ENCODE results near the gene INPP1.

The INPP1 gene

DNA sequence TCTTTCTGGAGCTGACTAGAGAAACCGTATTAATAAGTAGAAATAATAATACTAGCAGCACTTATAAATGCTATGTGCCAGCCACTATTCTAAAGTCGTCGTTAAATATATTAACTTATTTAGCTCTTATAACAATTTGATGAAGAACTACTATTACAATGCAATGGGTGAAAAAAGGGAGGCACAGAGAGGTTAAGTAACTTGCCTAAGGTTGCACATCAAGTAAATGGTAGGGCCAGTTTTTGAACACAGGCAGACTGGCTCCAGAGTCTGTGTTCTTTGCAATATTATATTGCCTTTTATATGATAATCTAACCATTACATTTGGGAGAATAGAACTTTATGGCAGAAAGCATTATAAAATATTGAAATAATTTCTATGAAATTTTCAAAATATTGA, 17.6 kb downstream of the INPP1 start:
- no peak overlapping the region for H3K27ac ChIP-seq (ENCODE audit: low read length, poor library complexity, severe bottlenecking)
- H2BK120ac ChIP-seq (ENCODE audit: low read depth, low read length), result no peak overlapping the region
- no CpG with 5 or more reads among the region's 3 CpGs for WGBS
- H3K18ac ChIP-seq (ENCODE audit: low read depth in 1 of 2, low read length in 2 of 2), result no peak overlapping the region
- H4K91ac ChIP-seq (ENCODE audit: low read length), result no peak overlapping the region
- no peak overlapping the region for H2BK5ac ChIP-seq (ENCODE audit: low read depth, low read length, poor library complexity, severe bottlenecking)
- no peak overlapping the region for H3K14ac ChIP-seq (ENCODE audit: low read length in 2 of 2)
- no peak overlapping the region for H2AK5ac ChIP-seq (ENCODE audit: low read length, severe bottlenecking)
- H3K23ac ChIP-seq (ENCODE audit: low read length in 2 of 2), result no peak overlapping the region
- H3K9me3 ChIP-seq (ENCODE audit: control insufficient read depth, low read length), result no peaks in the 10 kb centered on the region
- H3K9ac ChIP-seq (ENCODE audit: low read length), result peak overlapping the region; percentile 80
- H3K36me3 ChIP-seq (ENCODE audit: control insufficient read depth in 1 of 2, insufficient read depth in 2 of 2, low read depth in 1 of 2, low read length in 2 of 2), result peaks cover 3 to 34% of the 10 kb centered on the region in 2 experiments
- H2AFZ ChIP-seq (ENCODE audit: low read depth, low read length), result no peak overlapping the region
- peaks cover 7% of the 10 kb centered on the region for H3K79me1 ChIP-seq (replicated peaks; ENCODE audit: low read length, poor library complexity, severe bottlenecking)
- H2BK12ac ChIP-seq (ENCODE audit: low read length in 2 of 2), result no peak overlapping the region
- no peak overlapping the region for H3K4me3 ChIP-seq (ENCODE audit: insufficient read depth in 1 of 2, low read depth in 1 of 2, low read length in 2 of 2)
- H3K4me1 ChIP-seq (ENCODE audit: control insufficient read depth, insufficient read depth, low read depth, low read length), result peaks cover 6% of the 10 kb centered on the region
- no peak for DNase-seq
- no peak overlapping the region for H2BK15ac ChIP-seq (ENCODE audit: low read depth, poor library complexity, severe bottlenecking)
- H3K27me3 ChIP-seq (ENCODE audit: control insufficient read depth in 1 of 2, insufficient read depth in 1 of 2, low read length in 2 of 2), result no peaks in the 10 kb centered on the region
- H3K4ac ChIP-seq (ENCODE audit: low read depth in 1 of 2, low read length in 2 of 2), result no peak overlapping the region
- H3K4me2 ChIP-seq (ENCODE audit: low read length, poor library complexity, severe bottlenecking), result no peak overlapping the region
- no peak overlapping the region for H4K8ac ChIP-seq (ENCODE audit: low read length)

- H3K4me1 ChIP-seq (ENCODE audit: control insufficient read depth, insufficient read depth, low read depth, low read length), result peaks cover 6% of the 10 kb centered on the region
- no peak overlapping the region for H3K4me3 ChIP-seq (ENCODE audit: insufficient read depth in 1 of 2, low read depth in 1 of 2, low read length in 2 of 2)
- no peak for DNase-seq
- H2BK15ac ChIP-seq (ENCODE audit: low read depth, poor library complexity, severe bottlenecking), result no peak overlapping the region
- no peak overlapping the region for H2AK5ac ChIP-seq (ENCODE audit: low read length, severe bottlenecking)
- H2BK12ac ChIP-seq (ENCODE audit: low read length in 2 of 2), result no peak overlapping the region
- H3K36me3 ChIP-seq (ENCODE audit: control insufficient read depth in 1 of 2, insufficient read depth in 2 of 2, low read depth in 1 of 2, low read length in 2 of 2), result peaks cover 3 to 39% of the 10 kb centered on the region in 2 experiments
- 69% methylated on average over 2 of the region's 2 CpGs for WGBS
- H3K9ac ChIP-seq (ENCODE audit: low read length), result no peak overlapping the region
- no peak overlapping the region for H3K27ac ChIP-seq (ENCODE audit: low read length, poor library complexity, severe bottlenecking)
- H3K23ac ChIP-seq (ENCODE audit: low read length in 2 of 2), result no peak overlapping the region
- H3K79me1 ChIP-seq (replicated peaks; ENCODE audit: low read length, poor library complexity, severe bottlenecking), result peaks cover 5% of the 10 kb centered on the region
- no peak overlapping the region for H4K91ac ChIP-seq (ENCODE audit: low read length)
- H4K8ac ChIP-seq (ENCODE audit: low read length), result no peak overlapping the region
- no peak overlapping the region for H2BK120ac ChIP-seq (ENCODE audit: low read depth, low read length)
- H3K4ac ChIP-seq (ENCODE audit: low read depth in 1 of 2, low read length in 2 of 2), result no peak overlapping the region
- no peaks in the 10 kb centered on the region for H3K9me3 ChIP-seq (ENCODE audit: control insufficient read depth, low read length)
- H3K14ac ChIP-seq (ENCODE audit: low read length in 2 of 2), result no peak overlapping the region
- H3K27me3 ChIP-seq (ENCODE audit: control insufficient read depth in 1 of 2, insufficient read depth in 1 of 2, low read length in 2 of 2), result no peaks in the 10 kb centered on the region
- H3K18ac ChIP-seq (ENCODE audit: low read depth in 1 of 2, low read length in 2 of 2), result no peak overlapping the region
- no peak overlapping the region for H2AFZ ChIP-seq (ENCODE audit: low read depth, low read length)
- H3K4me2 ChIP-seq (ENCODE audit: low read length, poor library complexity, severe bottlenecking), result no peak overlapping the region
- no peak overlapping the region for H2BK5ac ChIP-seq (ENCODE audit: low read depth, low read length, poor library complexity, severe bottlenecking)
Measured at GRCh38 chr2:190361572-190361971, 18.2 kb downstream of the INPP1 start.

DNA sequence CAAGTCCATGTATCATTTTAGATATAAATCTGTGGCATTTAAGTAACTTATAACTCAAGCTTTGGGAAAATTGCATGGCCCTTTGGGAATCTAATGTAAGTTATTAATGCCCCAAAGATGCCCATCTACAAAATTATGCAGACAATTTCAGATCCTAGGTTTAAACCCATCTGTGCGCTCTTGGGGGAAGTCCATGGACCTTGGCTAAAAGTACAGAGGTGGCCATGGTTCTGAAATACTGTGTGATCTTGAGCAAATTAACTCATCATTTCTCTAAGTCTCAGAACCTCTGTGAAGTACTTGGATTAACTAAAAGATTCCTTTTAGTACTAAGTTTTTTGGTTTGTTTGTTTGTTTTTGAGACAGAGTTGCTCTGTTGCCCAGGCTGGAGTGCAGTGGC, 19.5 kb downstream of the INPP1 start:
- 100% methylated on average over 1 of the region's 1 CpG for WGBS

DNA sequence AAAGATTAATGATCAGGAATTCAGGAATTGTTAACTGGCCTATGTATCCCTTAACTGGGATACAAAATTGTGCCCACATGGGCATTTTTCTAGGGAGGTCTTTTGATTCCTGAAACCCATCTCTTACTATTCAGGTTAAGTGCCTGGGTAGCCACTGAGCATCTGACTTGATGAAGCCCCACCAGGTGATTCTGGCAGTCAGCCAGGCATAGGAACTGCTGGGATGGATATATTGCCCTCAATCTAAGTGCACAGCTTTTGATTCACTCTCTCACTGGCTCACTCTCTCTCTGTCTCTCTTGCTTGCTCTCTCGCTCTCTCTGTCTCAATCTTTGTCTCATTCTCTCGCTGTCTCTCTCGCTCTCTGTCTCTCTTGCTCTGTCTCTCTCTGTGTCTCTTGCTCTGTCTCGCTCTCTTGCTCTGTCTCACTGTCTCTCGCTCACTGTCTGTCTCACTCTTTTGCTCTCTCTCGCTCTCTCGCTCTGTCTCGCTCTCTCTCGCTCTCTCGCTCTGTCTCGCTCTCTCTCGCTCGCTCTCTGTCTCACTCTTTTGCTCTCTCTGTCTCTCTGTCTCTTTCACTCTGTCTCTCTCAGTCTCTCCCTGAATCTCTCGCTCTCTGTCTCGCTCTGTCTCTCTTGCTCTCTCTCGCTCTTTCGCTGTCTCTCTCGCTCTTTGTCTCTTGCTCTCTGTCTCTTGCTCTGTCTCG, 22.3 kb downstream of the INPP1 start:
- Histone ChIP-seq H3K36me3 (ENCODE audit: control insufficient read depth in 1 of 2, insufficient read depth in 2 of 2, low read depth in 1 of 2, low read length in 2 of 2) (peaks cover 3 to 78% of the 10 kb centered on the region in 2 experiments), H3K27me3 (ENCODE audit: control insufficient read depth in 1 of 2, insufficient read depth in 1 of 2, low read length in 2 of 2) (no peaks in the 10 kb centered on the region), H3K14ac (ENCODE audit: low read length in 2 of 2) (no peak overlapping the region), H4K91ac (ENCODE audit: low read length) (no peak overlapping the region), H3K4me3 (ENCODE audit: insufficient read depth in 1 of 2, low read depth in 1 of 2, low read length in 2 of 2) (no peak overlapping the region), H2BK5ac (ENCODE audit: low read depth, low read length, poor library complexity, severe bottlenecking) (no peak overlapping the region), H3K4me2 (ENCODE audit: low read length, poor library complexity, severe bottlenecking) (no peak overlapping the region), H3K9ac (ENCODE audit: low read length) (no peak overlapping the region), H2BK15ac (ENCODE audit: low read depth, poor library complexity, severe bottlenecking) (no peak overlapping the region), H3K4me1 (ENCODE audit: control insufficient read depth, insufficient read depth, low read depth, low read length) (no peaks in the 10 kb centered on the region), H2AFZ (ENCODE audit: low read depth, low read length) (no peak overlapping the region), H2AK5ac (ENCODE audit: low read length, severe bottlenecking) (no peak overlapping the region), H4K8ac (ENCODE audit: low read length) (no peak overlapping the region), H3K9me3 (ENCODE audit: control insufficient read depth, low read length) (no peaks in the 10 kb centered on the region), H3K79me1 (replicated peaks; ENCODE audit: low read length, poor library complexity, severe bottlenecking) (peaks cover 3% of the 10 kb centered on the region), H3K23ac (ENCODE audit: low read length in 2 of 2) (no peak overlapping the region), H3K18ac (ENCODE audit: low read depth in 1 of 2, low read length in 2 of 2) (no peak overlapping the region), H3K4ac (ENCODE audit: low read depth in 1 of 2, low read length in 2 of 2) (no peak overlapping the region), H2BK12ac (ENCODE audit: low read length in 2 of 2) (no peak overlapping the region), H2BK120ac (ENCODE audit: low read depth, low read length) (no peak overlapping the region), H3K27ac (ENCODE audit: low read length, poor library complexity, severe bottlenecking) (no peak overlapping the region)
- no peak for DNase-seq
- 97% methylated on average over 19 of the region's 19 CpGs for WGBS

More for the DNA sequence above, 19.5 kb downstream of the INPP1 start:
- H2AFZ ChIP-seq (ENCODE audit: low read depth, low read length), result no peak overlapping the region
- no peak overlapping the region for H3K4ac ChIP-seq (ENCODE audit: low read depth in 1 of 2, low read length in 2 of 2)
- no peak overlapping the region for H3K27ac ChIP-seq (ENCODE audit: low read length, poor library complexity, severe bottlenecking)
- no peak overlapping the region for H3K4me3 ChIP-seq (ENCODE audit: insufficient read depth in 1 of 2, low read depth in 1 of 2, low read length in 2 of 2)
- no peak overlapping the region for H3K4me2 ChIP-seq (ENCODE audit: low read length, poor library complexity, severe bottlenecking)
- peaks cover 3 to 51% of the 10 kb centered on the region in 2 experiments for H3K36me3 ChIP-seq (ENCODE audit: control insufficient read depth in 1 of 2, insufficient read depth in 2 of 2, low read depth in 1 of 2, low read length in 2 of 2)
- peak overlapping the region; percentile 4 for H3K9ac ChIP-seq (ENCODE audit: low read length)
- no peak overlapping the region for H2BK15ac ChIP-seq (ENCODE audit: low read depth, poor library complexity, severe bottlenecking)
- H3K18ac ChIP-seq (ENCODE audit: low read depth in 1 of 2, low read length in 2 of 2), result no peak overlapping the region
- DNase-seq, result no peak
- H3K27me3 ChIP-seq (ENCODE audit: control insufficient read depth in 1 of 2, insufficient read depth in 1 of 2, low read length in 2 of 2), result no peaks in the 10 kb centered on the region
- no peak overlapping the region for H3K23ac ChIP-seq (ENCODE audit: low read length in 2 of 2)
- H2BK120ac ChIP-seq (ENCODE audit: low read depth, low read length), result no peak overlapping the region
- H3K79me1 ChIP-seq (replicated peaks; ENCODE audit: low read length, poor library complexity, severe bottlenecking), result peaks cover 5% of the 10 kb centered on the region
- H4K8ac ChIP-seq (ENCODE audit: low read length), result no peak overlapping the region
- H4K91ac ChIP-seq (ENCODE audit: low read length), result no peak overlapping the region
- H2BK5ac ChIP-seq (ENCODE audit: low read depth, low read length, poor library complexity, severe bottlenecking), result no peak overlapping the region
- H2AK5ac ChIP-seq (ENCODE audit: low read length, severe bottlenecking), result no peak overlapping the region
- H3K14ac ChIP-seq (ENCODE audit: low read length in 2 of 2), result no peak overlapping the region
- H2BK12ac ChIP-seq (ENCODE audit: low read length in 2 of 2), result no peak overlapping the region
- no peaks in the 10 kb centered on the region for H3K9me3 ChIP-seq (ENCODE audit: control insufficient read depth, low read length)
- H3K4me1 ChIP-seq (ENCODE audit: control insufficient read depth, insufficient read depth, low read depth, low read length), result peaks cover 6% of the 10 kb centered on the region
